CD8-positive, alpha-beta memory T cell (primary cell): ENCODE measurements around the gene H3-3A. TPM values are rescaled to one million over a fixed set of nuclear protein-coding genes. Genes with fewer than 3 reads are reported as not detected.
"Not testable (repeated sequence)": the region's sequence is repeated elsewhere in the genome, so short reads cannot be mapped to it uniquely, and the experiment has no call there.

Source experiments
- CTCF ChIA-PET: fragments of 350-600 bp; sonication (Branson Sonifier 250); formaldehyde crosslinking; loops from one replicate; lab custom pipeline; 2021; ENCODE audit warnings: antibody characterized with exemption; lab: Charles Lee
- POLR2A ChIA-PET: fragments of 350-600 bp; sonication (Branson Sonifier 250); formaldehyde crosslinking; loops from one replicate; lab custom pipeline; 2021; ENCODE audit warnings: antibody characterized with exemption; lab: Charles Lee
- DNase-seq, 5 donors: peaks; one replicate each; pipeline versions ENCODE4 v3.0.0 to v3.0.0-alpha.2; 2020 to 2022; ENCODE audit warnings: mixed read lengths in 1 of 5
- H3K27ac ChIP-seq: one replicate; pipeline ENCODE4 v1.7.0; 2013; ENCODE audit warnings: low read depth, mild to moderate bottlenecking, low read length, moderate library complexity
- H3K27me3 ChIP-seq: 2 replicates; pipeline ENCODE4 v1.7.0; 2013; ENCODE audit warnings: low read length, mild to moderate bottlenecking; ENCODE audit not compliant: insufficient read depth, poor library complexity, severe bottlenecking
- H3K36me3 ChIP-seq: 2 replicates; pipeline ENCODE4 v1.7.0; 2013; ENCODE audit warnings: mild to moderate bottlenecking, low read length, moderate library complexity; ENCODE audit not compliant: insufficient read depth
- H3K4me1 ChIP-seq: 2 replicates; pipeline ENCODE4 v1.7.0; 2013; ENCODE audit warnings: mild to moderate bottlenecking, low read length, moderate library complexity; ENCODE audit not compliant: insufficient read depth
- H3K4me3 ChIP-seq: 2 replicates; pipeline ENCODE4 v1.7.0; 2013; ENCODE audit warnings: mild to moderate bottlenecking, low read length
- H3K9me3 ChIP-seq: 2 replicates; pipeline ENCODE4 v1.7.0; 2013; ENCODE audit warnings: mild to moderate bottlenecking, low read length
- H3K27ac Mint-ChIP-seq, 8 donors: one replicate each; pipeline ENCODE4 v1.8.0; 2020 to 2021; ENCODE audit warnings: mixed read lengths in 8 of 8, mild to moderate bottlenecking in 6 of 8, inconsistent platforms in 3 of 8, moderate library complexity in 3 of 8
- H3K27me3 Mint-ChIP-seq, 2 donors: one replicate each; pipeline ENCODE4 v1.8.0; 2020 to 2021; ENCODE audit warnings: mixed read lengths in 2 of 2, mild to moderate bottlenecking in 1 of 2, moderate library complexity in 1 of 2
- H3K36me3 Mint-ChIP-seq, 3 donors: one replicate each; pipeline ENCODE4 v1.8.0; 2020 to 2021; ENCODE audit warnings: mixed read lengths in 3 of 3, inconsistent platforms in 1 of 3, mild to moderate bottlenecking in 1 of 3
- H3K4me1 Mint-ChIP-seq, 3 donors: one replicate each; pipeline ENCODE4 v1.8.0; 2020 to 2021; ENCODE audit warnings: mixed read lengths in 3 of 3, inconsistent platforms in 1 of 3, mild to moderate bottlenecking in 1 of 3
- H3K4me3 Mint-ChIP-seq, 7 donors: one replicate each; pipeline ENCODE4 v1.8.0; 2020 to 2021; ENCODE audit warnings: mixed read lengths in 7 of 7, mild to moderate bottlenecking in 6 of 7, moderate library complexity in 4 of 7, inconsistent platforms in 2 of 7
- H3K9me3 Mint-ChIP-seq, 5 donors: one replicate each; pipeline ENCODE4 v1.8.0; 2020 to 2022; ENCODE audit warnings: mixed read lengths in 5 of 5, mild to moderate bottlenecking in 3 of 5, moderate library complexity in 2 of 5, inconsistent platforms in 1 of 5
- polyA plus RNA-seq: library from polyadenylated mRNA; unstranded; fragments of 300-500 nt; fragmentation: Illumina TruSeq; gene quantifications from one replicate; pipeline ENCODE4 v1.2.3, GENCODE V29; 2021
- total RNA-seq, 2 experiments: library from RNA; stranded (reverse); gene quantifications; one replicate each; pipeline ENCODE4 v1.2.3, GENCODE V29; 2021

H3-3A gene
- total and polyA plus RNA-seq, 3 experiments from 2014 or later = 356 to 803 (median 372) TPM

- Histone ChIP-seq H3K4me1 (peaks cover 9% of the 10 kb centered on the region), H3K27ac (no peak overlapping the region), H3K36me3 (no peaks in the 10 kb centered on the region), H3K4me3 (no peak overlapping the region), H3K27me3 (no peaks in the 10 kb centered on the region), H3K9me3 (no peaks in the 10 kb centered on the region)
- Mint-ChIP-seq H3K27ac (no peak overlapping the region), H3K27me3 (no peaks in the 10 kb centered on the region), H3K4me1 (peaks cover 7 to 12% (median 10%) of the 10 kb centered on the region in 3 donors), H3K36me3 (peaks cover 0 to 1% (median 0%) of the 10 kb centered on the region in 3 donors), H3K4me3 (peak overlapping the region in 2 of 7 donors; percentile 29 to 46), H3K9me3 (no peaks in the 10 kb centered on the region)
- DNase-seq = no peak
- POLR2A ChIA-PET = interaction anchor here (0.6 kb wide), 1 partner anchor 40 kb away, joined by 3 read pairs; no protein-coding TSS in a partner anchor
- CTCF ChIA-PET = no interaction called here
These were observed 24.3 kb downstream of the H3-3A start for GRCh38 chr1:226086776-226087175.

DNA sequence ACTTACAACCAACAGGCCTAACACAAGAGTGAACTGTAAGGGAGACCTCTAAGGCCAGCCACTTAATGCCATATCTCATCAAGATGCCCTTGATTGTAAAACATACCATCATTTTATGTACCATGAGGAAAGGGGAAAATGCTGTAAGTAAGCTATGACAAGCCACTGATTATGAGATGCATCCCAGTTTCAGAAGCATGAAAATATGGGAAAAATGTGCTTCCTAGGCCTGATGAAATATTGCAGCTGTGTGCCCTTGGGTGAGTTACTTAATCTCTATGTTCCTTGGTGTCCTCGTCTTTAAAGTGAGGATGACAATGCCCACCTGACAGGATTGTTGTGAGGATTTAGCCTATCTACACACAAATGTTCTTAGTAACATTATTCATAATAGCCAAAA is 28.9 kb downstream of the H3-3A start:
- H3K4me1 ChIP-seq = no peaks in the 10 kb centered on the region
- ChIA-PET CTCF (no interaction called here), POLR2A (no interaction called here)
- DNase-seq = no peak
- Mint-ChIP-seq H3K36me3 (no peaks in the 10 kb centered on the region), H3K27ac (no peak overlapping the region), H3K4me3 (no peak overlapping the region), H3K27me3 (peaks cover 4 to 7% of the 10 kb centered on the region in 2 donors), H3K4me1 (no peaks in the 10 kb centered on the region), H3K9me3 (no peaks in the 10 kb centered on the region)
- no peaks in the 10 kb centered on the region for H3K9me3 ChIP-seq
- H3K27ac ChIP-seq = no peak overlapping the region
- H3K4me3 ChIP-seq = no peak overlapping the region
- H3K36me3 ChIP-seq = no peaks in the 10 kb centered on the region
- no peaks in the 10 kb centered on the region for H3K27me3 ChIP-seq

DNA sequence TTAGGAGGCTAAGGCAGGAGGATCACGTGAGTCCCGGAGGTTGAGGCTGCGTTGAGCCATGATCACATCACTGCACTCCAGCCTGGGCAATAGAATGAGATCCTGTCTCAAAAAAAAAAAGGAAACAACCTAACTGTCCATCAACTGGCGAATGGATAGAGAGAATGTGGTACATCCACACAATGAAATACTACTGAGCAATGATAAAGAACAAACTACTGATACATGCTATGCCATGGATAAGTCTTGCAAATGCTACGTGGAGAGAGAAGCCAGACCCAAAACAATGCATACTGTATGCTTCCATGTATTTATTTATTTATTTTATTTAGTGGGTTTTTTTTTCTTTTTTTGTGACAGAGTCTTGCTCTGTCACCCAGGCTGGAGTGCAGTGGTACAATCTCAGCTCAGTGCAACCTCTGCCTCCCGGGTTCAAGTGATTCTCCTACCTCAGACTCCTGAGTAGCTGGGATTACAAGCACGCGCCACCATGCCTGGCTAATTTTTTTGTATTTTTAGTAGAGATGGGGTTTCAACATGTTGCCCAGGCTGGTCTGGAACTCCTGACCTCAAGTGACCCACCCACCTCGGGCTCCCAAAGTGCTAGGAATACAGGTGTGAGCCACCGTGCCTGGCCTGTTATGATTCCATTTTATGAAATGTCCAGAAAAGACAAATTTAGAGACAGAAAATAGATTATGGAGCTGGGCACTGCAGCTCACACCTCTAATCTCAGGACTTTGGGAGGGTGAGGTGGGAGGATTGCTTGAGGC is 29.7 kb downstream of the H3-3A start:
- H3K27ac Mint-ChIP-seq, H3K36me3 ChIP-seq, DNase-seq, H3K9me3 ChIP-seq, H3K36me3 Mint-ChIP-seq, H3K27ac ChIP-seq, H3K4me3 ChIP-seq, H3K27me3 ChIP-seq, H3K27me3 Mint-ChIP-seq, H3K9me3 Mint-ChIP-seq, H3K4me3 Mint-ChIP-seq, CTCF ChIA-PET, H3K4me1 ChIP-seq, H3K4me1 Mint-ChIP-seq: not testable (repeated sequence)
- POLR2A ChIA-PET = interaction anchor here (0.6 kb wide), 1 partner anchor 11 kb away, joined by 3 read pairs; no protein-coding TSS in a partner anchor

- peaks cover 4 to 7% of the 10 kb centered on the region in 2 donors for H3K27me3 Mint-ChIP-seq
- Histone ChIP-seq H3K4me1 (no peaks in the 10 kb centered on the region), H3K4me3 (no peak overlapping the region), H3K36me3 (no peaks in the 10 kb centered on the region), H3K27me3 (no peaks in the 10 kb centered on the region), H3K27ac (no peak overlapping the region), H3K9me3 (no peaks in the 10 kb centered on the region)
- H3K4me3 Mint-ChIP-seq = no peak overlapping the region
- CTCF ChIA-PET = no interaction called here
- H3K36me3 Mint-ChIP-seq = no peaks in the 10 kb centered on the region
- no peaks in the 10 kb centered on the region for H3K4me1 Mint-ChIP-seq
- POLR2A ChIA-PET = interaction anchor here (0.6 kb wide), 2 partner anchors 10 to 11 kb away, joined by 3 to 5 read pairs; no protein-coding TSS in a partner anchor
- H3K27ac Mint-ChIP-seq = no peak overlapping the region
- no peak for DNase-seq
- no peaks in the 10 kb centered on the region for H3K9me3 Mint-ChIP-seq
These were observed 30.4 kb downstream of the H3-3A start for GRCh38 chr1:226092965-226093364.

- no peak overlapping the region for H3K27ac Mint-ChIP-seq
- Histone ChIP-seq H3K36me3 (no peaks in the 10 kb centered on the region), H3K4me1 (no peaks in the 10 kb centered on the region), H3K9me3 (no peaks in the 10 kb centered on the region), H3K27me3 (no peaks in the 10 kb centered on the region), H3K4me3 (no peak overlapping the region), H3K27ac (no peak overlapping the region)
- H3K36me3 Mint-ChIP-seq = no peaks in the 10 kb centered on the region
- H3K9me3 Mint-ChIP-seq = no peaks in the 10 kb centered on the region
- CTCF ChIA-PET = interaction anchor here (1.2 kb wide), 1 partner anchor 32 kb away, joined by 4 read pairs; no protein-coding TSS in a partner anchor
- peaks cover 5 to 7% of the 10 kb centered on the region in 2 donors for H3K27me3 Mint-ChIP-seq
- POLR2A ChIA-PET = interaction anchor here (0.6 kb wide), 1 partner anchor 12 kb away, joined by 5 read pairs; no protein-coding TSS in a partner anchor
- H3K4me3 Mint-ChIP-seq = no peak overlapping the region
- no peaks in the 10 kb centered on the region for H3K4me1 Mint-ChIP-seq
- no peak for DNase-seq
These were observed 31.1 kb downstream of the H3-3A start for GRCh38 chr1:226093621-226094020.

DNA sequence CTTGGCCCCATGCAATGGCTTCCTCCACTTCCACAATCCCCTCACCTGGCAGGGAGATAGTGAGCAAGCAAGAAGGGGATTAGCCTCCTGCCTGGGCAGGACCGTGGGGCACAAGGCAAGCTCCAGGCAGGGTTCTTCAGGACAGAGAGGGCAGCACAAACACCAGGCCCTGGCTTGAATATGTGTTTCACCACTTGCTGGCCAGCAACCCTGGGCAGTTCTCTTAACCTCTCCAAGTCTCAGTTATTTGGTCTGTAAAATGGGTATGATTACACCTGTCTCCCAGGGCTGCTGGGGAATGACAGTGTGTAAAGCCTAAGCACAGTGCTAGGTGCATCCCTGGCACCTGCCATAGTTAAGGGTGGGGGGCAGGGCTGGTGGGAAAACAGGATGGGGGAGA is 31.9 kb downstream of the H3-3A start:
- H3K9me3 ChIP-seq = no peaks in the 10 kb centered on the region
- no peaks in the 10 kb centered on the region for H3K9me3 Mint-ChIP-seq
- CTCF ChIA-PET = interaction anchor here (1.2 to 1.3 kb wide), 2 partner anchors 30 to 31 kb away, joined by 3 to 4 read pairs; no protein-coding TSS in a partner anchor
- H3K4me1 ChIP-seq = no peaks in the 10 kb centered on the region
- H3K4me3 ChIP-seq = no peak overlapping the region
- H3K36me3 ChIP-seq = no peaks in the 10 kb centered on the region
- H3K27ac Mint-ChIP-seq = no peak overlapping the region
- H3K4me3 Mint-ChIP-seq = no peak overlapping the region
- POLR2A ChIA-PET = no interaction called here
- H3K27me3 ChIP-seq = no peaks in the 10 kb centered on the region
- H3K36me3 Mint-ChIP-seq = no peaks in the 10 kb centered on the region
- DNase-seq = no peak
- no peak overlapping the region for H3K27ac ChIP-seq
- H3K27me3 Mint-ChIP-seq = peaks cover 7 to 11% of the 10 kb centered on the region in 2 donors
- no peaks in the 10 kb centered on the region for H3K4me1 Mint-ChIP-seq

- ChIA-PET POLR2A (no interaction called here), CTCF (interaction anchor here (0.8 to 1.9 kb wide), 3 partner anchors 28 to 31 kb away, joined by 3 to 7 read pairs (median 3); no protein-coding TSS in a partner anchor)
- H3K27ac Mint-ChIP-seq = no peak overlapping the region
- H3K4me1 Mint-ChIP-seq = peaks cover 2 to 7% (median 4%) of the 10 kb centered on the region in 3 donors
- no peak overlapping the region for H3K27ac ChIP-seq
- no peak overlapping the region for H3K4me3 ChIP-seq
- peaks cover 7 to 16% of the 10 kb centered on the region in 2 donors for H3K27me3 Mint-ChIP-seq
- H3K4me3 Mint-ChIP-seq = peak overlapping the region in 1 of 7 donors; percentile 38
- H3K36me3 ChIP-seq = no peaks in the 10 kb centered on the region
- no peak for DNase-seq
- H3K27me3 ChIP-seq = no peaks in the 10 kb centered on the region
- H3K4me1 ChIP-seq = peaks cover 5% of the 10 kb centered on the region
- H3K9me3 ChIP-seq = no peaks in the 10 kb centered on the region
- no peaks in the 10 kb centered on the region for H3K36me3 Mint-ChIP-seq
- H3K9me3 Mint-ChIP-seq = no peaks in the 10 kb centered on the region
These were observed 32.8 kb downstream of the H3-3A start for GRCh38 chr1:226095286-226095685.
